MCF 10A (cell line): ENCODE results near the gene PTPRC. TPM values are rescaled to one million over a fixed set of nuclear protein-coding genes. Genes with fewer than 3 reads are reported as not detected.

Experiments
- BruUV-seq: library from RNA; stranded (reverse); fragments of 400-500 nt; replicated peaks from 2 replicates; lab custom pipeline; 2021; lab: Mats Ljungman, UMichigan
- CTCF ChIA-PET: fragments of 300-600 bp; sonication (Branson Sonifier 250); formaldehyde crosslinking; extraction: SDS; loops from one replicate; lab custom pipeline; 2021; ENCODE audit warnings: antibody characterized with exemption, inconsistent platforms; lab: Yijun Ruan, JAX
- POLR2A ChIA-PET: fragments of 300-600, 350-650 bp; sonication (Branson Sonifier 250); formaldehyde crosslinking; extraction: SDS; loops from one replicate; lab custom pipeline; 2020; ENCODE audit warnings: antibody characterized with exemption, inconsistent platforms; lab: Yijun Ruan, JAX
- DNase-seq: peaks from one replicate; pipeline ENCODE4 v3.0.0-alpha.2; 2018; ENCODE audit not compliant: unreplicated experiment
- H3K27ac Mint-ChIP-seq: one replicate; pipeline ENCODE4 v1.8.0; 2022; ENCODE audit warnings: mild to moderate bottlenecking, low read depth, mixed read lengths; ENCODE audit not compliant: unreplicated experiment
- H3K27me3 Mint-ChIP-seq: one replicate; pipeline ENCODE4 v1.8.0; 2022; ENCODE audit warnings: mixed read lengths; ENCODE audit not compliant: insufficient read depth, unreplicated experiment
- H3K36me3 Mint-ChIP-seq: one replicate; pipeline ENCODE4 v1.8.0; 2022; ENCODE audit warnings: mild to moderate bottlenecking, moderate library complexity, mixed read lengths; ENCODE audit not compliant: insufficient read depth, unreplicated experiment
- H3K4me1 Mint-ChIP-seq: one replicate; pipeline ENCODE4 v1.8.0; 2022; ENCODE audit warnings: mixed read lengths; ENCODE audit not compliant: insufficient read depth, unreplicated experiment
- H3K4me3 Mint-ChIP-seq: one replicate; pipeline ENCODE4 v1.8.0; 2022; ENCODE audit warnings: mild to moderate bottlenecking, moderate library complexity, mixed read lengths; ENCODE audit not compliant: unreplicated experiment
- H3K9me3 Mint-ChIP-seq: one replicate; pipeline ENCODE4 v1.8.0; 2022; ENCODE audit warnings: mixed read lengths; ENCODE audit not compliant: unreplicated experiment
- CTCF ChIP-seq: fragments of 200-600 bp; IDR thresholded peaks from one replicate; pipeline ENCODE4 v1.8.0; 2022; ENCODE audit warnings: antibody characterized with exemption, mild to moderate bottlenecking; ENCODE audit not compliant: unreplicated experiment
- intact Hi-C: fragments of 100-400 bp; cut with micrococcal nuclease; formaldehyde crosslinking; loops from 2 replicates; pipeline ENCODE4 v1.14.1; 2022
- total RNA-seq: library from RNA; stranded (reverse); gene quantifications from 2 replicates; pipeline ENCODE4 v1.2.3, GENCODE V29; 2022

PTPRC gene
- total RNA-seq, 1 experiment from 2014 or later: not detected

- Mint-ChIP-seq H3K27ac (no peak overlapping the region), H3K4me3 (no peak overlapping the region), H3K27me3 (no peaks in the 10 kb centered on the region), H3K4me1 (peaks cover 5% of the 10 kb centered on the region), H3K36me3 (no peaks in the 10 kb centered on the region), H3K9me3 (peaks cover 14% of the 10 kb centered on the region)
- no TSS peak for BruUV-seq
- TF ChIP-seq CTCF: no peak
- POLR2A ChIA-PET: interaction anchor here (1.1 kb wide), 1 partner anchor 9 kb away, joined by 3 read pairs; no protein-coding TSS in a partner anchor
- CTCF ChIA-PET: interaction anchor here (1.0 kb wide), 1 partner anchor 34 kb away, joined by 4 read pairs; no protein-coding TSS in a partner anchor
- DNase-seq: no peak
- intact Hi-C loops: no loop called here
These were observed 1.7 kb upstream of the PTPRC start for GRCh38 chr1:198637157-198637556.

GRCh38 chr1:198637916-198638437 is 863 bp upstream of the PTPRC start:
- no peak for TF ChIP-seq CTCF
- no TSS peak for BruUV-seq
- CTCF ChIA-PET: no interaction called here
- intact Hi-C loops: no loop called here
- Mint-ChIP-seq H3K36me3 (no peaks in the 10 kb centered on the region), H3K4me1 (peaks cover 5% of the 10 kb centered on the region), H3K27me3 (no peaks in the 10 kb centered on the region), H3K27ac (no peak overlapping the region), H3K9me3 (peaks cover 13% of the 10 kb centered on the region), H3K4me3 (no peak overlapping the region)
- POLR2A ChIA-PET: interaction anchor here (0.6 to 0.7 kb wide), 2 partner anchors 8 to 1093 kb away, joined by 3 to 5 read pairs; no protein-coding TSS in a partner anchor
- no peak for DNase-seq

- no peaks in the 10 kb centered on the region for H3K27me3 Mint-ChIP-seq
- no peaks in the 10 kb centered on the region for H3K36me3 Mint-ChIP-seq
- no peak overlapping the region for H3K27ac Mint-ChIP-seq
- TF ChIP-seq CTCF: no peak
- peaks cover 5% of the 10 kb centered on the region for H3K4me1 Mint-ChIP-seq
- BruUV-seq: no TSS peak
- ChIA-PET POLR2A (interaction anchor here (0.6 to 0.7 kb wide), 2 partner anchors 9 to 1094 kb away, joined by 3 to 5 read pairs; no protein-coding TSS in a partner anchor), CTCF (no interaction called here)
- no peak overlapping the region for H3K4me3 Mint-ChIP-seq
- no peak for DNase-seq
- H3K9me3 Mint-ChIP-seq: peaks cover 8% of the 10 kb centered on the region
- intact Hi-C loops: no loop called here
These were observed 399 bp upstream of the PTPRC start for GRCh38 chr1:198638441-198638840.

GRCh38 chr1:198639671-198640143 is 867 bp downstream of the PTPRC start:
- no peak for TF ChIP-seq CTCF
- H3K27me3 Mint-ChIP-seq: no peaks in the 10 kb centered on the region
- H3K4me1 Mint-ChIP-seq: peaks cover 5% of the 10 kb centered on the region
- no peak overlapping the region for H3K4me3 Mint-ChIP-seq
- no peak overlapping the region for H3K27ac Mint-ChIP-seq
- no peak for DNase-seq
- intact Hi-C loops: no loop called here
- H3K36me3 Mint-ChIP-seq: no peaks in the 10 kb centered on the region
- POLR2A ChIA-PET: no interaction called here
- no TSS peak for BruUV-seq
- CTCF ChIA-PET: interaction anchor here (0.6 kb wide), 1 partner anchor 34 kb away, joined by 4 read pairs; no protein-coding TSS in a partner anchor
- no peaks in the 10 kb centered on the region for H3K9me3 Mint-ChIP-seq
